HG03066 (cell line): ENCODE data around the gene RRP15.
A peak's percentile ranks its signal among the peaks of the same experiment; 100 is the strongest.
"Not testable (repeated sequence)": the region's sequence is repeated elsewhere in the genome, so short reads cannot be mapped to it uniquely, and the experiment has no call there.

Source experiments
- ATAC-seq: cut with Tn5 transposase; IDR thresholded peaks from one replicate; pipeline ENCODE4 v1.9.1; 2021; ENCODE audit warnings: low read depth; ENCODE audit not compliant: unreplicated experiment

RRP15 gene

GRCh38 chr1:218294546-218294945 lies 9.5 kb downstream of the RRP15 start:
- no peak for ATAC-seq

DNA sequence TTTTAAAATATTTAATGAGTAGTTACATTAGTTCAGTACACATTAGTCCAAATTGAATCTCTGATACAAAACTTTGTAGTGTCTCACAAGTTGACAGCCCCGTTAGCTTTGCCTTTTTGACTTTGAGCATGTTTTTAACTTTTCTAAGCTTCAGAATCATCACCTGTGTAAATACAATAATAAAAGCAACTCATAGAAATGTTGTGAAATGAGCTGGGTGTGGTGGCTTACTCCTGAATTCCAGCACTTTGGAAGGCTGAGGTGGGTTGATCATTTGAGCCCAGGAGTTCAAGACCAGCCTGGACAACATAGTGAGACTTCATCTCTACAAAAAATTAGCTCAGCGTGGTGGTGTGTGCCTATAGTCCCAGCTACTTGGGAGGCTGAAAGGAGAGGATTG lies 11.1 kb downstream of the RRP15 start:
- no peak for ATAC-seq

DNA sequence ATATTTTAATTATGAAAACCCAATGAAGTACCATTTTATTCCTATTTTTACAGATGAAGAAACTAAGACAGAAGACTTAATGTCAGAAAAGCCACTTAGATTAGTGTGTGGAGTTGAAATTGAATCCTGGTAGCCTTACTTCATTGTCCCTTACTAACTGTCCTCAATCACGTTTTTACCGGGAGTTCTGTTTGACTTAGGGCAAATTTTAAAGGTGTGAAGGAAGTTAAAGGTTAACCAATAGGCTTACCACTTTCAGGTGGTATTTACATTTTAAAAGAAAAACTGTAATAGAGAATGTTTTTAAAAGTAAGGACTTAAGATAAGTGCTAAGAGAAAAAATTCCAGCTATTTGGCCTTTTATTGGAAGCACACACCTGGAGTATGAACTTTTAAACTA lies 12.4 kb downstream of the RRP15 start:
- ATAC-seq: no peak

DNA sequence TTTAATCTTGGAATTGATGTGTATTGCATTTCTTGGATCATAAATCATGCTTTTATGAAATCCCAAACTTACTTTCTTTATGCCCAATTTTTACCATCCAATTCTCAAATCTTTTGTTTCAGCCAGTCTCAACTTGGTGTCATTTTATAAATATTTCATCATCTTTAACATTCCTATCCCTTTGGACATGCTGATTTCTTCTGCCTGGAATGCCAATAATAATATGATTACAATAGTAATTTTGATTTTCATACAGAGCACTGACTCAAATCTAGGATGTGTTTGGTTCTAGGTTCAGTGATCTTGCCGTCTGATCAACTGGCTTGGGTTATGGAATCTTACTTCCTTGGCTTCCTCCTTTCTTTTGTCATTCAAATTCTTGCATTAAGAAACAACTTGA lies 12.8 kb downstream of the RRP15 start:
- ATAC-seq: no peak

DNA sequence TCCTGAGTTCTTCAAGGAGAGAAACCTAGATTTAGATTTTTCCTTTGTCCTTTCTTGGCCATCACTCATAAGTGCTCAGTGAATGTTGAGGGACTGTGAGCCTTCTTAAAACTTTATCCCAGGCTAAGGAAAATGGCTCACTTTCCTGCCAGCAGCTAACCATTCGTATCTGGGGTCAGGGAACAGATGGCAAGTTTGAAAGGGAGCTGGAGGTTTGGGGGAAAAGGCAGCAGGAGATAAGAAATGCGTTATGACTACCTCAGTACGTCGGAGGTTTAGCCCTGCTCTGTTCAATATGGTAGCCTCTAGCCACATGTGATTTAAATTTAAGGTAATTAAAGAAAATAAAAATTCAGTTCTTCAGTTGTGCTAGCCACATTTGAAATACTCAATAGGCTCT lies 13.3 kb downstream of the RRP15 start:
- ATAC-seq: no peak

DNA sequence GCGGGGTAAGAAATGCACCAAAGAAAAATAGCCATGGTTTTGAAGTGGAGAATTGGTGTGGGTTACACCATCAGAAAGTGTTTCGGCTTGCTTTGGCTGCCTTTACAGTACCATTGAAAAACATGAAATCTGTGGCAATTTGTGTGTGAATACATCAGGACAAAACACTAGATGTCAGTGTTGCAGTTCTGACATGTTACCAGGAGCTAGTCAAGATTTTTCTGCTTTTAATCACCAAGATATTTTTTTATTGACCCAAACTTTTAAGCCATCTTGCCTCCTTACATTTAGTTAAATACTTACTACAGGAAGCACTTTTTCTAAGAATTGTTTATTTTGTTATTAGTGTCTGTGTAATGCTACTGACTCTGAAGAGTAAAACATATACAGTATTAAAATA lies 14.3 kb downstream of the RRP15 start:
- no peak for ATAC-seq

DNA sequence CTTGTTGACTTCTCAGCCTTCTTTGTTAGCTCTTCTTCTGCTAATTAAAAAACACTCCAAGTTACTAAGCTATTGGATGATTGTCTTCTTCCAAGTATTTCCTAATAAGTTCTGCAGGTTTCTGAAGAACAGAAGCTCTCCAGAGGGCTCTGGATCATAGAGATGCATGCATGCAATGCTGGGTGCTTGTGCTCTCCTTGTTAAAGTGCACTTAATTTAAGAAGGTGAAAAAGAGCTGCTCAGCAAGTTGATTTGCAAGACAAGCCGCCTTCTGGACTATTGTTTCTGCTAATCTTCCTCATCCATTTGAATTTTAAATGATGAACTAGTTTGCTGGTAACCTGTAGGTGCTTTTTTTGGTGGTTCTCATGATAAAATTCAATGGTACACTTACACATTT lies 16.1 kb downstream of the RRP15 start:
- no peak for ATAC-seq

GRCh38 chr1:218302155-218302554 lies 17.1 kb downstream of the RRP15 start:
- ATAC-seq: no peak

- no peak for ATAC-seq
These were observed 18.2 kb downstream of the RRP15 start for GRCh38 chr1:218303176-218303879.

DNA sequence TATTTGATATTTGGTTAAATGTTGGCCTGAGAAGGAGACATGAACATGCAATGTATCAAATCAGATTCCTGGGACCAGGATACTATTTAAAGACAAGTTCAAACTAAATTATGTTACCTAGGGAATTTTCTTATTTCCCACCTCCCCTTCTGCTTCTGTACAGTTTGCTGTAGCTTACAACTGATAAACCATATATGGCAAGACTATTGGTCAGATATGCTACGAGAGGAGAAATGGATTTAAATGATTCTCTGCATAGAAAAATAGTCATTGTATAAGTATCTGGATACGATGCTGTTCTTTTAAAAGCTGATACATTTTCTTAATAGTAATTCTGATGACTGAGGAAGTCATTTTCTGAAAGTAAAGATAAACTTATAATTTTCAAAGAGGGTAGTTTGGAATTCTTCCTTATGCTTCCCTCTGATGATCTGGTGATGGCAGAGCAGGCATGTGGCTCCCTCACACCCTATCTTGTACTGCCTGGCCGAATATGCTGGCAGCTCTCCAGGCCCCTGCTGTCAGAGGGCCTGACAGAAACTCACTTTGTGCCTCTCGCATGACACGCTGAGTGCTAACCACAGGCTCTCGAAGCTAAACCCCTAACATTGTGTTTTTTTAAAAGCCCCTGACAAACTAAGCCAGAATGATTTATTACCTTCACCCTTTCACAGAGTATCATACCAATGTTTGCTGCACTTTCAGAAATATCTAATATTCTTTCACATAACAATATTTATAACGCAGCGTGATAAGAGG lies 19.4 kb downstream of the RRP15 start:
- ATAC-seq: peak; percentile 84

- no peak for ATAC-seq
These were observed 20.5 kb downstream of the RRP15 start for GRCh38 chr1:218305472-218306064.

- ATAC-seq: no peak
These were observed 27.4 kb downstream of the RRP15 start for GRCh38 chr1:218312509-218312908.

DNA sequence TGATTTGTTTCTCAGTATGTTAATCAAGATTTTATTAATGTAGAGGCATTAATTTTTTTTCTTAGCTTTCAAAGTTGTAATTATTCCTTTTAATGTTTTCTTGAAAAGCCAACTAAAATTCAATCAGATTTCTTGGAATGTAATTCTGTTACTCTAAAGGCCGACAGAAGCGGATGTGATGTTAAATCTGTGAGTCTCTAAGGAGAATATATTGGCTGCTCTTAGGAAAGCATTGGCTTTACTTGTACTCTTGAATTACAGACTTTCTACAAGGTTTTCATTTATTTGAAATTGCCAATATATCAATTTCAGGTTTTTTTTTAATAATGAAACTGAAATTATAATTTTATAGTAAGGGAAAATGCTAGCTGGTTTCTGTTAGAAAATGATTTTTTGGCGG lies 29.2 kb downstream of the RRP15 start:
- ATAC-seq: no peak

DNA sequence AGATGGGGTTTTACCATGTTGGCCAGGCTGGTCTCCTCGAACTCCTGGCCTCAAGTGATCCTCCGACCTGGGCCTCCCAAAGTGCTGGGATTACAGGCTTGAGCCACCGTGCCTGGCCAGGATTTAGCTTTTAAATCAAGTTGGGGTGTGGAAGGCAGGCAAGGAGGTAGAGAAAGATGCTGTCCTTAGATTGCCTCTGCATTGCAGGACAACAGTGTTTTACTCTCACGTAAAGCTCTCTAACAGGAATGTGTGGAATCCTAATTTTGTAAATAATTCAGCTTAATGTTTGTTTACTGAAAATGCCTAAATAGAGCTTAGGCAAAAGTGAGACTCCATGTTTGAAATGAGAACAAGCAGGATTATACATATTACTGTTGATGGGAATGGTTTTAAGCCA lies 30.5 kb downstream of the RRP15 start:
- no peak for ATAC-seq

GRCh38 chr1:218317061-218317460 lies 32.0 kb downstream of the RRP15 start:
- ATAC-seq: no peak

GRCh38 chr1:218320182-218320581 lies 35.1 kb downstream of the RRP15 start:
- ATAC-seq: not testable (repeated sequence)

- ATAC-seq: no peak
These were observed 37.7 kb downstream of the RRP15 start for GRCh38 chr1:218322762-218323161.

GRCh38 chr1:218323568-218324225 lies 38.6 kb downstream of the RRP15 start:
- ATAC-seq: no peak

GRCh38 chr1:218324226-218324580 lies 39.1 kb downstream of the RRP15 start:
- ATAC-seq: no peak

DNA sequence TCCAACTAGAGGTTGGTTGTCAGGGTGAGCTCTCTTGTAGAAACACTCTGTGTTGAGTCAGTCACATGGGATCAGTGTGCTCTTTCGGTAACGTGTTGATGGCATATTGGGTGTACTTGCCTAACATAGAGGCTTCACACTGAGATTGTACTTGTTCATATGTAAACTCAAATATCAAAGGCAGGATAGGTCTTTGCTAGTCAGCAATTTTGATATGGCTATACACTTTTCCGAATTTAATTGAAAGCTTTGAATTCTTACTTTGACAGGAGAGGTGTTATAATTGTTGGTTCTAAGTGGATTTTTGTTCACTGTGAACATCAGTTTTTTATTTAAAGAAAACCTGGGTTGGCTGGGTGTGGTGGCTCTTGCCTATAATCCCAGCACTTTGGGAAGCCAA lies 43.7 kb downstream of the RRP15 start:
- no peak for ATAC-seq

- peak; percentile 70 for ATAC-seq
These were observed 45.0 kb downstream of the RRP15 start for GRCh38 chr1:218330043-218330623.
